HG03558 (cell line): ENCODE data around the gene CDC42BPG.
"Not testable (repeated sequence)": the region's sequence is repeated elsewhere in the genome, so short reads cannot be mapped to it uniquely, and the experiment has no call there.

Experiments
- ATAC-seq: cut with Tn5 transposase; IDR thresholded peaks from one replicate; pipeline ENCODE4 v1.9.1; 2021; ENCODE audit warnings: moderate number of reproducible peaks; ENCODE audit not compliant: unreplicated experiment; ENCODE audit errors: extremely low read depth

The CDC42BPG gene

DNA sequence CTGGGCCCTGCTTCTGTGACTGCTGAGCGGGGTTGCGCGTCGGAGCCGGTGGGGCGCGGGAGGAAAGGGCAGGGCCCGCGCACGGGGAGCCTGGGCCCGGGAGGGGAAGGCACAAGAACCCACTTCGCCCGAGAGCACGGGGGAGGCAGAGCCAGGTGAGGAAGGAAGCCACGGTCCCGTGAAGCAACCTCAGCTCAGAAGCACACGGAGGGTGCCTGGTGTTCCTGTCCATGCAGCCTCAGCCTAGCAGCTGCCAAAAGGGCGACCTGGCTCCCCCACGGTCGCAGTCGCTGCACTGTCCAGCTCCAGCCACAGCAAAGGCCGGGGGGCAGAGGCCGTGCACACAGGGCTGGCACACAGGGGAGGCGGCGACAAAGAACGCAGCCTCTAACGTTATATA lies 9.3 kb upstream of the CDC42BPG start:
- ATAC-seq, result no peak

DNA sequence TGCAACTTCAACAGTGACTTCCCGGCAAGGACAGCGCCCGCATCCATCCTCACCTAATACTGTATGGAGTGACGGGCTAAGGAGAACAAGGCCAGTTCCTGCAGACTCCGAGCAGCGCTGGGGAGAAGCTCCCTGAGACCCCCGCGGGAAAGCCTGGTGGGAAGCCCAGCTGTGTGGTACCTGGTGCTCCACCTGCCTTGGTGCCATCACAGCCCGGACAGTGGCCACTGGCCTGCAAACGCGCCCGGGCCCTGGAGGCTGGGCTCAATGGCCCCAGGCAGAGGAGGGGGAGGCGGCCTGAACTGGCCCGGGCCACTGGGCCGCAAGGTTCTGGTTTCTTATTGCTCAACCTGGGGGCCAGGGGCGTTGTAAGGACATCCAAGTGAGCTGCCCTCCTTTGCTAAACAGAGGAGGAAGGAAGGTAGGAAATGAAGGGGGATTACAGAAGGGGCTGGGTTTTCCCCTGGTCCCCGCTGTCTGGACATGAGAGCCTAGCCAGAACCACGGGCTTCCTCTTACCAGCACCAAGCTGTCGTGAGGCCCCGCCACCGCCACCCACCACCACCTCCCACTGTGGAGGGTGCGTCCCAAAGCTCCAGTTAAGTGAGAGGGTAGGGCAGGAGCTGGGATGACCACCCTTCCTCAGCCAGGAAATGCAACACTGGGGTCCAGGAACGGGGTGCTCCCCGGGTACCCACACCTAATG lies 8.5 kb upstream of the CDC42BPG start:
- ATAC-seq, result no peak

DNA sequence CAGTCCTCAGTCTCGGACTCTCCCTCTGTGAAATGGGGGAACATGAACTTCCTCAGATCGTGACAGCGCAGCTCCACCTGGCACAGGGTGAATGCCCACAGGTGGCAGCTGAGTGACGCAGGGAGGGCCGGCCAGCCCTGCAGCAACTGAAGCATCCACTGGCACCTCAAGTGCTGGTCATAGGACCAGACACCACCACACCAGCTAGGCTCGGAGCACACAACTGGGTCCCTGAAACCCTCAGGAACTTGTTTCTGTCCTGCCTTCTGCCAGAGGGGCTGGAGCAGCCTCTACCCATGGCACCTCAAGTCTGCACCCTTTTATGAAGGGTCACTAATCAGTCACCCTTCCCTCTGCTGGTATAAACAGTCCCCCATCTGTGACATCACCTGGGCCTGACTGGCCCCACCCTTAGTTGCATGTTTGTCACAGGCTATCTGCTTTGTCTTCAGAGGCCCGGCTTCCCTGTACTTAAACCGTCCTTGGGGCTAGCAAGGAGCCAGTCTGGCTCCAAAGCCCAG lies 7.4 kb upstream of the CDC42BPG start:
- no peak for ATAC-seq

DNA sequence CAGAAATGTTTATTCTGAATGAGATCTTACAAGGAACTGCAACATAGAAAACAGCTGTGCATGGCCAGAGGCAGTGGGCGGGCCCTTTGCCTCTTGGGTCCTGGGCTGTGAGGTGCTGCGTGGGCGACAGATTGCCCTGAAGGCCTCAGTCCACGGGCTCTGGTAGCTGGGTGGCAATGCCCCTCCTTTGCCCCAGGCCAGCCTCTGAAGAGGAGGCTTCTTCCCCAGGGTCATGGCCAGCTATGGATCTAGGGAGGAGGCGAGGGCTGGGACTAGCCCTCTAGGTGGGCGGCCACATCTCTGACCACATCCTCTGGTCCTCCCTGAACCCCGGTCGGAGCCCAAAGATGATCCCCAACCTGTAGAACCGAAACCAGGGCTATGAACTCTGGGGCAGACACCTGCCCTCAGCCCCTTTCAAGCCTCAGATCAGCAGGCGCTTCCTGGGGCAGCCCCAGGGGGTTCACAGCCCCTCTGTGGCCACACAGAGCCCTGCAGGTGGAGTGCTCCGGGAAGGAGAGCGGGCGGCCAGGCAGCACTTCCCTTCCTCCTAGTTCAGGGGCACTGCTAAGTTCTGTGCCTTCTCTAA lies 6.6 kb upstream of the CDC42BPG start:
- ATAC-seq, result peak; percentile 48

DNA sequence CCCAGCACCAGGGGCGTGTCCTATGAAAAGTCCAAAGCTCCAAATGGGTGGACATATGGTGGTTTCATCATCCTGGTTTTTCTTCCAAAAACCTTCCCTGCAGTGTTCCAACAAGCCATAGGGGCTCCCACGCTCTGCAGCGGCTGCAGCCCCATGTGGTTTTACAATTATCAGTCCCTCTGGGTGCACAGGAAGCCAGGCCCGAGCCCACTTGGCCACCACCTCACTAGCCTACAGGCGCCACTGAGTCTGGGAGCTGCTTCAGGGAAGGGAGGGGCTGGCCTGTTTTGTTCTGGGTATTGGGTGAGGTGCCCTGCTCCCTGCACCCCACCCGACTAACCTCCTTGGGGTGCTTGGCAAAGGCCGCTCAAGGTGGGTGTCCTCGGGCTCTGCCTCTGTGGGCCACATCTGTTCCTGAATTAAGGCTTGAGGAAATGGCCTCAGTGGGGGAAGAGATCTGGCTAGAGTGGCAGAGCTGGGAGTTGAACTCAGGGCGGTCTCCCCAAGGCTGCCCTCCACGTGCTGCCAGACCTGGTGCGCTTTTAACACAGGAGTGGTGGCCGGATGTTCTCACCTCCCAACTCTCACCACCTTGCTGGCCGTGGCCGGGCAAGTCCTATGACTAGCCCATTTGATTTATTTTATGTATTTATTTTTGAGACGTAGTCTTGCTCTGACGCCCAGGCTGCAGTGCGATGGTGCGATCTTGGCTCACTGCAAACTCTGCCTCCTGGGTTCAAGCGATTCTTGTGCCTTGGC lies 5.3 kb upstream of the CDC42BPG start:
- ATAC-seq, result no peak

DNA sequence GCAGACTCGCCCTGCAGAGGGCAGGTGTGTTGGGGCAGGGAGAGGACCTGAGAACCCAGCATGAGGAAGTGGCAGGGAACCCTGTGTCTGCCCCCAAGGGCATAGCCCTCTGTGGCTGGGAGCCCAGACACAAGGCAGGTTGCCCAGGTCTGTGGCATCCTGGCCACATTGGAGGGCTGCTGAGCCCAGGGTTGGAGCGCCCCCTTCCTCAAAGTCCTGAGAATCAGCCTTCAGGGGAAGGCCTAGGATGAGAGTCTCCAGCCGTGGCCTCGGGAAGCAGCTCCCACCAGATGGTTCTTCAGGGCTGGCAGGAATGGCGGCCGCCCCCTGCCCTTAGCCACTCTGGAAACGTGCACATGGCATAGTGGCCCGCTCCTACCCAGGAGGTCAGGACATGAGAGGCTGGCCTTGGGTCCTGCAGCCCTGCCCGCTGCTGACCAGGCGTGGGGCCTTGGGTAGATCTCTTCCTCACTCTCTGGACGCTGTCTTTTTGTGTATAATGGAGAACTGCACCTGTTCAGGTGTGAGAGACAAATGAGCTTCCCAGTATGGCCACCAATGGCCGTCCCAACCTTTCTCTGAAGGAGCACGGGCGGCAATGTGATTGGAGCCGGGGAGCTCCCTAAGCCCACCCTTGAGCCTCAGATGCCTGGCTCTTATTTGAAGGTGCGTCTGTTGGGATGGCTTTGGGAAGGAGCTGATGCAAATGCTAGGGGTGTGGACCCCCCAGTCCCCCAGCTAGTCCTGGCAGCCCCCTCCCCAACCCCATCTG lies 4.6 kb upstream of the CDC42BPG start:
- no peak for ATAC-seq

DNA sequence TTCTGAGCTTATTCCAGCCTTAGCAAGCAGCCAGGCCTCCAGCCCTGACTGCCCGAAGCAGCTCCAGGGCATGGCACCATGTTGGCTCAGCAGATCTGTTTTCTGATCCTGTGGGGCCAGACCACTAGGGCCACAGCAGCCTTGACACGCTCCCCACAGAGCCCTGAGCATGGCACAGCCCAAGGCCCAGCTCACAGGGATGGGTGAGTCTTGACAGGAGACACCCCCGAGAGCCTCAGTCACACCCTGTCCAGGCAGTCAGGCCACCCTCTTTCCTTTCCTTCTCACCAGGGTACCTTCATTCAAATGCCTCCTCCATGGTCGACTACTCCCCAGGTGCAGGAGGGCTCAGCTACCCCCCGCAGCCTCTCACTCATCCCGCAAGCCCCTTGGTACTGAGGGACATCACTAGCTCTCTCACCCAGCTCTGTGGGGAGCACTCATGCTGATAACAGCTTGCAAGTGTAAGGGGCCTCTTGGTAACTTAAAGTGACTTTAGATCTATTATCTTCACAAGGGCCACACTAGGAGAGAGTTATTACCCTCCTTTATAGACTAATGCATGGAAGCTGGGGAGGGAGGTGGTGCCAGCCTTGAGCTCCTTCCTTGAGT lies 3.9 kb upstream of the CDC42BPG start:
- no peak for ATAC-seq

DNA sequence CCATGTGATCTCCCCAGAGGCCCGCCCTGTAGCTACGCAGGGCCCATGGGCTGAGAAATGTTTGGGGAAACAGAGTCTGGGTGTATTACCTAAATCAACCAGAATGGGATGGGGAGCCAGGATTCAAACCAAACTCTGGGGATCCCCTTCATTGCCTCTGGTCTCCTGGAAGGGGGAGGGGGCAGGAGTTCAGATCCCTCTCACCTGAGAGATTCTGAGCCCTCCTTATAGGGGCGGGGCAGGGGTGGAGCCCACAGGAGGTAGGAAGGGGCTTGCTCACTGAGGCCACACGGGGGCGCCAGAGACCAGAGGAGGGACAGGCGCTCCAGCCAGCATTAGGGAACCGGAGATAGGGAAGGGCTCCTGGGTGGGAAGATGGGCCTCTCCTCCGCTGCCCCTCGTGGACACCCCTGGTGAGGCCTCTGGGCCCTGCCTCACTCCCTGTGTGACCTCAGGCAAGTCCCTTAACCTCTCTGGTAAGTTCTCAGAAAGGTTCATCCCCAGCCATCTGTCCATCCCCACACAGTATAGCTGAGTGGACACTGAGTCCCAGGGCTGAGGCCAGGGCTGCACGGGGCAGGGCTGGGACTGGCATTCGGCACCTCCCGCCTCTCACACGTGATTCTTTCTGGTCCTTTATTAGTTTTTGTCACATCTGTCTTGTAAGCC lies 2.7 kb upstream of the CDC42BPG start:
- no peak for ATAC-seq

DNA sequence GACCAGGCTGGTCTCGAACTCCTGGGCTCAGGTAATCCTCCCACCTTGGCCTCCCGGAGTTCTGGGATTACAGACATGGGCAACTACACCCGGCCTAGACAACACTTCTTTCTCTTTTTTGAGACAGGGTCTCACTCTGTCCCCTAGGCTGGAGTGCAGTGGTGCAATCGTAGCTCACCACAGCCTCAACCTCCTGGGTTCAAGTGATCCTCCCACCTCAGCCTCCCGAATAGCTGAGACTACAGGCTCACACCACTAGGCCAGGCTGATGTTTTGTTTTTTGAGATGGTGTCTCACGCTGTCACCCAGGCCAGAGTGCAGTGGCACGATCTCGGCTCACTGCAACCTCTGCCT lies 1.3 kb upstream of the CDC42BPG start:
- not testable (repeated sequence) for ATAC-seq

DNA sequence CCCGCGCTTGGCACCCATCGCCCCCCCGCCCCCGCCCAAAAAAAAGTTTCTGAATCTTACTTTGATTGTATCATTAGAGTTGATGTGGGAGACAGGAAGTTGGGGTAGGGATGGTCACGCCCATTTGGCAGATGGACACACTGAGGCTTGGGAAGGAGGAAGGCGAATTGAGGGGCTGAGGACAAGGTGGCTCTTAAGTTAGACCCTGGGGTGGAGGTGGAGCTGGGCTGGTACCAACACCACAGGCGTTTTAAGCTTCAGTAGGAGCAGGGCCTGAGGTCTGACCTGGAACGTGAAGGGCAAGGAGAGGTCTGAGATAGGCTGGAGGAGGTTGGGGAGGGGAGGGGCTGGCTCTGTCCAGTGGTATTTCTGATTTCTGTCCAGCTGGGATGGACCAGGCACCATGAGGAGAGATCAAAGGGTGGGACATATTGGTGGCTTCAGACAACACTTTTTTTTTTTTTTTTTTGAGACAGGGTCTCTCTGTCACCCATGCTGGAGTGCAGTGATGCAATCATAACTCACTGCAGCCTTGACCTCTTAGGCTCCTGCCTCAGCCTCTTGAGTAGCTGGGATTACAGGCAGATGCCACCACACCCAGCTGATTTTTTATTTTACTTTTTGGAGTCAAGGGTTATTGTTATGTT lies 799 bp upstream of the CDC42BPG start:
- ATAC-seq, result no peak

DNA sequence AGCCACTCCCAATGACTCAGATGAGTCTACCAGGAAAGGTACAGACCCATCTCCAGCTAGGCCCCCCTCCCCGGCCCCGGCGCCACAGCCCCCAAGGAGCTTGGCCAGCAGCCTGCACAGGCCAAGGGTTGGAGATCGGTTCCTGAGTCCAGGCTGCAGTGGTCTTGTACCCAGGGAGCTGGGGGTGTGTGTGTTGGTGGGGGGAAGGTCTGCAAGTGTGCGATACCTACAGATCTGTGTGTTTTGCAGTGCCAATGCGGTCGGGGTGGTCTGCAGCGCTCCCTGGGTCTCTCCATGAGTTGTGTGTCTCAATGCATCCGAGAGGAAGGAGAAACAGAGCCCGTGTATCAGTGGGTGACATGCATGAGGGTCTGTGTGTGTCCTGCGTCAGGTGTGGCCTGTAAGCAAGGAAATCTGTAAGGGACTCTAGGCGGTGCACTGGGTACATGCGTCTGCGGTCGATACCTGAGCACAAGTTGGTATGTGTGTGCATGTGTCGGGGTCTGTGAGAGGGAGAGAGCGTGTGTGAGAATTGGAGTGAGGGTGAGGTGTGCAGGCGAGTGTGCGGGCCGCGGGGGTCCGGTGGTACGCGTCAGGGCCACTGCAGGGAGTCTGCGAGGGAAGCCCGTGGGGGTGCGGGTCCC lies 645 bp downstream of the CDC42BPG start:
- no peak for ATAC-seq

DNA sequence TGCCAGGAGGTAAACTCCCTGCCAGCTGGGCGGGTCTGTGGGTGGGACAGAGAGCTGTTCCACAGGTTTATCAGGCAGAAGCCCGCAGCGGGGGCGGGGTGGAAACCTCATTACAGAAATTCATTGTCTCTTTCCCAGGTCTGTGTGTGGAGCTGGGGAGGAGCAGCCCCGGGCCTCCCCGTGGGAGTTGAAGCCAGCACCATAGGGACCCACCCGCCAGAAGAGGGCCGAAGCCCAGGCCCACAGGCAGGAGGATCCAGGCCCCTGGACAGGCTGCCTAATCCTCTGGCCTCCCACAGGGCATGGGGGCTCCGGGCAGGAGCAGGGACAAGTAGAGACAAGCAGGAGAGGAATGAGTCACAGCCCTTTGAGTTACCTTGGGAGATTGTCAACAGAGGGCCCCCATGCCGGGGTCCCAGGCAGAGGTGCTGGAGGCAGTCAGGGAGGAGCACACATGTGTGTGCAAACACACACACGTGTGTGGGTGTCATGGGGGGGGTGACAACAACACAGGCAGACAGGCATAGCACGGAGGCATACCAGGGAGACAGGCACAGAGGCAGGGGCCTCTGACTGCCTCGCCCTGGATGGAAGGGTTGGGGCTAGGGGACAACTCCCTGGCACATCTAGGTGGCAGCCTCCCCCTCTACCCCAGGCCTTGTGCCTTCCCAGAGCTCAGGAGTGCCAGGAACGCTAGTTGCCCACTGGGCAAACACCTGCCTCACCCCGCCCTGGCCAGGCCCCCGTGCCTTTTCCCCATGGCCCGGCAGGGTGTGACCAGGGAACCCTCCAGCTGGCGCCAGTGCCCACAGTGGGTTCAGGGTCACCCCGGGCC lies 1.4 kb downstream of the CDC42BPG start:
- no peak for ATAC-seq

DNA sequence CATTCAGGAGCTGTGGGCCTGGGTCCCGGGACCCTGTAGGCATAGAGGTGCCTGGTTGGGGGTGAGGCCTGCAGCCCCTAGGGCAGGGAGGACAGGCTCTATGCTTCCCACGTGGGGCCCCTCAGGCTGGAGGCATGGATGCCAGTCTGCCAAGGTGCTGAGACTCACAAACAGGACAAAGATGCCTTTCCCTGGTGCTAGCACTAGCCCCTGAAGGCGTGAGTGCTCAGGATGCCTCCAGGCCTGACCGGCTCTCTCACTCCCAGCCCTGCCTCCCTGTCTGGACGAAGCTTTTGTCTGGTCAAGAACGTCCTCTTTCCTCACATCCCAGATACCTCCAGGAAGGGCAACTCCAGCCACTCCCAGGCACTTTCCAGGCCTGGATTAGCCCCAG lies 2.1 kb downstream of the CDC42BPG start:
- ATAC-seq, result no peak

DNA sequence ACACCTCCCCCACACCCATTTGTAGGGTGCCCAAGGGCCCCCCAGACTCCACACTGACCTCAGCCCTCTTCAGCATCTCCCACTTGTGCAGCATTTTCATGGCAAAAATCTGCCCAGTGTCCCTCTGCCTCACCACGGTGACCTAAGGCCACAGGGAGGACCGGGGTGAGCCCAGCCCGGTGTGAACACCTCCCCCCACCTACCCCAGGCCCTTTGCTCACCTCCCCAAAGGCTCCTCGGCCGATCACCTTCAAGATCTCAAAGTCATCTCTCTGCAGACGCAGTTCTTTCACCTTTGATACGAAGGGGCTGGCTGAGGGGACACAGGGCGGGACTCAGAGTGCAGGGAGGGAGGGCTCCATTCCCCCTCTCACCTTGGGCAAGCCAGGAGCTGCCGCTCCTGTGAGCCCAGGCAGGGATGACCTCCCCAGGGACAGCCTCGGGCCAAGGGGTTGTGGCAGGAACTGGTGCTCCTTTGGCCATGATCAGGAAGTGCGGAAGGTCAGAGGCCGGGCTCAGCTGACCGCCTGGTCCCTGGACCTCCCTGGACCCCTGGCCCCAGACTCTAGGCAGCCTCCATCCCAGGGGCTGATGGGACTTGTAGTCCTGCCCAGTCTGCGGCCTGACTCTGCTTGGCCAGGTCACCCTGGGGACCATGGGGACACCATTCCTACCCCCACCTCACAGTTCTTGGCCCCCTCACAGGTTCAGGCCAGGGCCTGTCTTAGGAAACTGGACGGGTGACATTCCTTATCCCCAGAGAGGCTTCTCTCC lies 2.7 kb downstream of the CDC42BPG start:
- ATAC-seq, result no peak

DNA sequence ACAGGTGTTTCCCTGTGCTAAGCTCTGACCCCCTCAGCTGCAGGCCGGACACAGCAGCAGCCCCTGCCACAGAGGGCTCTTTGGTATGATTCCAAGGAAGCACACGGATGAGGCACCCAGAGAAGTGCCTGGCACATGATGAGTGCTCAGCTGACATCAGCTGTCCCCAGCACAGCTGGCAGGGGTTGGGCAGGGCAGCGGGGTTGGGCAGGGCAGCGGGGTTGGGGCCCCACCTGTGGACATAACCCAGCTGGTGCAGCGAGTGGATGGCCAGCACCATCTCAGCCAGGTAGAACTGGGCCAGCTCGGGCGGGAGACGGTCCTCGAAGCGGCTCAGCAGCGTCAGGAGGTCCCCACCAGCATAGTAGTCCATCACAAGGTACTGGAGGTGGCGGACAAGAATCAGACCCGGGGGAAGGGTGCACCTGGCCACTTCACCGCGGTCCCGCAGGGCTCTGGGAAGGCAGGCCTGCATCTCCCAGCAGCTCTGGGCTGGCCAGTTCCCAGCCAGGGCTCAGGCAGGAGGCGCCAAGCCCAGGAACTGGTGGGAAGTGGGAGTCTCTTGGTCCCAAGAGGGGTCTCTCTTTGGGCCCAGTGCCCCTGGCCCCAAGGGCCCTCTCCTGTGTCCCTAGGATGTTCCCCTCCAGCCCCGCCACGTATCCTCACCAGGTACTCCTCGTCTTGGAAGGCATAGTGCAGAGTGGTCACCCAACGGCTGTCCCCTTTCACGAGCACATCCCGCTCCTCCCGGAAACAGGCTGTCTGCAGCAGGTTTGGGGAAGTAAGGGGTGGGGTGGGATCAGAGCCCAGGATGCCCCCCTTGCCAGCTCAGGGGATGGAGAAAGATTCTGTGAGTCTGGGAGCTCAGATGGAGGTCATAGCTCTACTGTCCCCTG lies 4.3 kb downstream of the CDC42BPG start:
- no peak for ATAC-seq

DNA sequence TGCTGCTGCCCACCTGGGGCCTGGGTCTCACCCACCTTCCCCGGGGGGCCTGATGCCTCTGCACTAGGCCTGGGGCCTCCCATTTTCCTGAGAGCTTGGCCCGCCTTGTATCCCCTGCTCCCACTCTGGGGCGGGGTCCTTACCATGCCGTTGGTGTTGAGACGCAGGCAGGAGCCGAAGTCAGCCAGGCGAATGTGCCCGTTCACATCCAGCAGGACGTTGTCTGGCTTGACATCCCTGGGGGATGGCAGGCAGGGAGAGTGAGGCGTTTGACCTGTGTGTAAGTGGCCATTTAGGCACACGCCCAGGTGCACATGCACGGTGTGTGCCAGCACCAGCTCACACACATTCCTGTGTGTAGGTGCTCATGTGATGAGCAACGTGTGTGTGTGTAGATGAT lies 5.1 kb downstream of the CDC42BPG start:
- ATAC-seq, result no peak
